ENCODE data around the gene ECM2.

DNA sequence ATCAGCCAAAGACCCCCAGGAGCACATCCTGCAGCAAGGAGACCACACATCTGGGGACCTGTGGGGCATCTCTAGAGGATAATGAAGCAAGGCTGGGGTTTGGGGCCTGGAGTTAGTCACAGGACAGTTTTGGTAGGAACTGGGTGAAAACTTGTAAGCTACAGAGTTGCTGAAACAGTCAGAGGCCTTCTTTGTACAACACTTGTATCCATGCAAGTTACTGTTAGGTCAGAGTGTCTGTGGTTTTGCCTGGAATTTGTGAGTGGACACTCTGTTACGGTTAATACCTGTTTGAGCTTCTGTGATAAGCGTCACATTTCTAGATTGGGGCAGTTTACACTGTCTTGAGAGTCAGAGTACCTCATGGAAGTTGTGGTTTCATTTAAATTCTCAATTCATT is 30.9 kb downstream of the ECM2 start:
- TF ChIP-seq CTCF (IDR thresholded peaks at IDR 0.05) (no peak), POLR2A (IDR thresholded peaks at IDR 0.05) (no peak), POLR2AphosphoS5 (IDR thresholded peaks at IDR 0.05) (no peak), EP300 (IDR thresholded peaks at IDR 0.05) (no peak)

Measured in upper lobe of left lung (tissue), 4 donors.